Vagina (tissue), 2 donors: Measurements from ENCODE around the gene FUNDC2.

Source experiments
- CTCF ChIP-seq, 3 experiments: fragments of 450-650 bp in 2 of 3; fragments of 200-600 bp in 1 of 3; sonication (generic) in 1 of 3; IDR thresholded peaks; one replicate each; pipeline ENCODE4 v1.5.1; 2017 to 2019; ENCODE audit warnings: antibody characterized with exemption in 3 of 3, mild to moderate bottlenecking in 2 of 3, moderate library complexity in 2 of 3
- POLR2A ChIP-seq, 2 donors: fragments of 450-650 bp; IDR thresholded peaks; one replicate each; pipeline ENCODE4 v1.6.1; 2017; ENCODE audit warnings: antibody characterized with exemption in 2 of 2, mild to moderate bottlenecking in 2 of 2, moderate library complexity in 2 of 2
- POLR2AphosphoS5 ChIP-seq, 2 donors: sonication (generic); formaldehyde crosslinking; IDR thresholded peaks; one replicate each; pipeline ENCODE4 v1.9.0; 2017; ENCODE audit warnings: antibody characterized with exemption in 2 of 2, mild to moderate bottlenecking in 2 of 2, low read depth in 1 of 2; ENCODE audit not compliant: insufficient read depth in 1 of 2

GRCh38 chrX:155046811-155047528 is 20.3 kb downstream of the FUNDC2 start:
- no peak for TF ChIP-seq CTCF (IDR thresholded peaks at IDR 0.05)
- no peak for TF ChIP-seq POLR2AphosphoS5 (IDR thresholded peaks at IDR 0.05; ENCODE audit: insufficient read depth in 1 of 2, low read depth in 1 of 2)
- TF ChIP-seq POLR2A (IDR thresholded peaks at IDR 0.05), result no peak
